Stimulated activated CD8-positive, alpha-beta memory T cell treated with anti-CD3 and anti-CD28 coated beads, Interleukin-12 subunit alpha, Interleukin-12 subunit beta, amount 100 ng/mL, for 24 hours (primary cell): ENCODE measurements around the gene TSKS.

Experiments used
- DNase-seq: peaks from one replicate; pipeline ENCODE4 v3.0.0-alpha.2; 2020; ENCODE audit errors: extremely low read depth

Gene TSKS, protein sequence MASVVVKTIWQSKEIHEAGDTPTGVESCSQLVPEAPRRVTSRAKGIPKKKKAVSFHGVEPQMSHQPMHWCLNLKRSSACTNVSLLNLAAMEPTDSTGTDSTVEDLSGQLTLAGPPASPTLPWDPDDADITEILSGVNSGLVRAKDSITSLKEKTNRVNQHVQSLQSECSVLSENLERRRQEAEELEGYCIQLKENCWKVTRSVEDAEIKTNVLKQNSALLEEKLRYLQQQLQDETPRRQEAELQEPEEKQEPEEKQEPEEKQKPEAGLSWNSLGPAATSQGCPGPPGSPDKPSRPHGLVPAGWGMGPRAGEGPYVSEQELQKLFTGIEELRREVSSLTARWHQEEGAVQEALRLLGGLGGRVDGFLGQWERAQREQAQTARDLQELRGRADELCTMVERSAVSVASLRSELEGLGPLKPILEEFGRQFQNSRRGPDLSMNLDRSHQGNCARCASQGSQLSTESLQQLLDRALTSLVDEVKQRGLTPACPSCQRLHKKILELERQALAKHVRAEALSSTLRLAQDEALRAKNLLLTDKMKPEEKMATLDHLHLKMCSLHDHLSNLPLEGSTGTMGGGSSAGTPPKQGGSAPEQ

GRCh38 chr19:49763230-49763629, at the start of gene TSKS:
Gene TSKS (minus strand): TSS chr19:49763306. CDS start chr19:49763247, 59 bp downstream.
- no peak for DNase-seq

DNA sequence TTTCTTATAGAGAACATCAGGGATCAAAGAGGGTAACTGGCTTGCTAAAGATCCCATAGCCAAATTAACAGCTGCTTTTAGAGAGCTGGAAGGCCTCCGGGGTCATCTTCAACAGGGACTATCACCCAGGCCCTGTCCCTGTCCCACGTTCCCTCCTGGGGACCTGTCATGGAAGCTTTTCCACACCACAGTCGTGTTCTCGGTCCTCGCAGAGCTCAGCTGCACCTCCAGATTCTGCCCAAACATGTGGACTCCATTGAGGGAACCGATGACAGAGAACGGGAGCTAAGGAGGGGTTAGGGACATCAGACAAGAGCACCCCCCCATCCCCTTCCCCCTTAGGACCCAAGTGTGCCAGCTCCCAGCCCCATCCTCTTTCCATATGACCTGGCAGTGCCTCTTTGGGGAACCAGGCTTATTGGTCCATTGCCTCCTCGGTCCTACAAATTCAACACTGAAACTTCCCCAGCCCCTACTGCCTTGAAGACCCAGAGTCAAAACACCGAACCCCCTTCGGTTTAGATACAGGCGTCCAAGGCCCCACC, 49.4 kb upstream of the TSKS start:
- DNase-seq = no peak

GRCh38 chr19:49811328-49811727, 48.2 kb upstream of the TSKS start:
- DNase-seq = no peak

- DNase-seq = no peak
Observed at GRCh38 chr19:49809941-49810389, 46.9 kb upstream of the TSKS start.

GRCh38 chr19:49809160-49809940, 46.2 kb upstream of the TSKS start:
- DNase-seq = no peak

DNA sequence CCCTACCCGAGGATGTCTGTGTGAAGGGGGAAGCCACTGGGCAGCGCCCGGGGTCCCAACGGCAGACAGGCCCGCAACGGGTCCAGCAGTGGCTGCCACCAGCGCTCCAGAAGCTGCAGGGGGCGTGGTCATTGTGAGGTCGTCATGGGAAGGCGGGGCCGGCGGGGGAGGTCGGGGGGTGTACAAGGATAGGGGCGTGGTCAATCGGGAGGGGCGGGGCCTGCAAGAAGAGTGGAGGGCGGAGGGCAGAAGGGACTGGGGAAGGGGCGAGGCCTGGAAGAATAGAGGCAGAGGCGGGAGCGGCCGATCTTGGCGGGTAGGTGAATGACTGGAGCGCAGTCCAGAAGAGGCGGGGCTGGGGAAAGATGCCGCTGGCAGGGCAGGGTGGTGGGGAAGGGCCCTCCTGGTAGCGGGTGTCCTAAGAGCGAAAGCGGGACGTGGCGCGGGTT, 45.6 kb upstream of the TSKS start:
- peak; percentile 63 for DNase-seq

GRCh38 chr19:49807904-49808675, 45.0 kb upstream of the TSKS start:
- DNase-seq = no peak

DNA sequence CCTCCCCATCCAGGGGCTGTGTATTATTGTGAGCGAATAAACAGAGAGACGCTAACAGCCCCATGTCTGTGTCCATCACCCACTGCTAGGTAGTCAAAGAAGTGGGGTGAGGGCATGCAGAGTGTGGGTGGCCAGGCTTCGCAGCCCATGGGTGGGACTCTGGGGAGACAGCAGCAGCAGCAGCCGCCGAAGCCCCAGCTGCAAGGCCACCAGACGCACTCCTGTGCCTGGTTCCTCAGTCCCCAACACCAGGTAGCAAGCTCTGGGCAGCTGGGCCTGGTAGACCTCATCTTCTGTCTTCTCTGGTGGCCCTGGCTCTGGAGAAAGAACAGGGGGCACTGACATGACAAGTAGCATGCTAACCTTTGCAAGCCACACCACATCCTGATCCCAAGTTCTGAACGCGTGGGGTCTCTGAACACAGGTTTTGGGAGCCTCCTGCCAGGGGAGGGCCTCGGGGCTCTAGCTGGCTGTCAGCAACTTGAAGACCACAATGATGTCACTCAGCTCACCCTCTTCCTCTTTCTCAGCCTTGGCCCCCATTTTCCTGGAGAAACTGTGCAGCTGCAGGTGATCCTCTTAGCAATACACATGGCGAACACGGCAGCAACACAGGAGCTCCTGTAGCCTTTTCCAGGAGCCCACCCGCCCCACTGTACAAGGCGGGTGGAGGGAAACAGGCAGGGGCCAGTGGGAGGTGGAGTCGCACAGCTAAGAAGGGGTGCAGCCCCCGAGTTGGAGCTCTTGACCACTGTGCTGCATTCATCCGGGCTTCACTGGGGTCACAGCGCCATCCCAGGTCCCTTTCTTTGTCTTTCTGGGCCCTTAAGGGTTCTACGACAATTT, 44.2 kb upstream of the TSKS start:
- no peak for DNase-seq

DNA sequence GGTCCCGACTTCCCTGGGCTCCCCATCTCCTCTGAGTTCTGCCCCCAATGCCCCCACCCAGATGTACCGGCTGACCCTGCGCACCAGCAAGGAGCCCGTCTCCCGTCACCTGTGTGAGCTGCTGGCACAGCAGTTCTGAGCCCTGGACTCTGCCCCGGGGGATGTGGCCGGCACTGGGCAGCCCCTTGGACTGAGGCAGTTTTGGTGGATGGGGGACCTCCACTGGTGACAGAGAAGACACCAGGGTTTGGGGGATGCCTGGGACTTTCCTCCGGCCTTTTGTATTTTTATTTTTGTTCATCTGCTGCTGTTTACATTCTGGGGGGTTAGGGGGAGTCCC, 43.5 kb upstream of the TSKS start:
- no peak for DNase-seq

GRCh38 chr19:49805822-49806619, 42.9 kb upstream of the TSKS start:
- DNase-seq = no peak

DNA sequence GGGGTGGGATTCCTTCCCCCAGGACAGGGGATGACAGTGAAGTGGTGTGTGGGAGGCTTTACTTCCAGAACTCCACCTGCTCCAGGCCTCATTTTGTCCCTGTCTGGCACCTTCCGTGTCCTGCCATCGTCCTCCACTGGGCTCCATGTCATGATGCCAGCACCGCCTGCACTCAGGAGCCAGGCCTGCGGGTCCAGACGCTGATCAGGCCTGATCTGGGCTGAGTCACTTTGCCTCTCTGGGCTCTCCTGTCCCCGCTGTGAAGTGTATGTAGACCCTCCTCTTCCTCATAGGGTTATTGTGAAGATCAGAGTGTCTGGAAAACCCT, 40.4 kb upstream of the TSKS start:
- DNase-seq = no peak

GRCh38 chr19:49802836-49803528, 39.9 kb upstream of the TSKS start:
- no peak for DNase-seq

GRCh38 chr19:49801966-49802661, 39.0 kb upstream of the TSKS start:
- no peak for DNase-seq

DNA sequence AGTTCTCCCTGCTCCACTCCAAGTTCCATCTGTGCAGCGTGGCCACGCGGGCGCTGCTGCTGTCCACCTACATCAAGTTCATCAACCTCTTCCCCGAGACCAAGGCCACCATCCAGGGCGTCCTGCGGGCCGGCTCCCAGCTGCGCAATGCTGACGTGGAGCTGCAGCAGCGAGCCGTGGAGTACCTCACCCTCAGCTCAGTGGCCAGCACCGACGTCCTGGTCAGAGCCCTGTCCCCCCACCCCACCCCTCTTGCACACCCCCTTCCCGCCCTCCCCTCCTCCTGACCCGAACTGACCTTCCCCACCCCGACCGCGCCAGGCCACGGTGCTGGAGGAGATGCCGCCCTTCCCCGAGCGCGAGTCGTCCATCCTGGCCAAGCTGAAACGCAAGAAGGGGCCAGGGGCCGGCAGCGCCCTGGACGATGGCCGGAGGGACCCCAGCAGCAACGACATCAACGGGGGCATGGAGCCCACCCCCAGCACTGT, 38.3 kb upstream of the TSKS start:
- no peak for DNase-seq

GRCh38 chr19:49800771-49801170, 37.7 kb upstream of the TSKS start:
- DNase-seq = no peak

DNA sequence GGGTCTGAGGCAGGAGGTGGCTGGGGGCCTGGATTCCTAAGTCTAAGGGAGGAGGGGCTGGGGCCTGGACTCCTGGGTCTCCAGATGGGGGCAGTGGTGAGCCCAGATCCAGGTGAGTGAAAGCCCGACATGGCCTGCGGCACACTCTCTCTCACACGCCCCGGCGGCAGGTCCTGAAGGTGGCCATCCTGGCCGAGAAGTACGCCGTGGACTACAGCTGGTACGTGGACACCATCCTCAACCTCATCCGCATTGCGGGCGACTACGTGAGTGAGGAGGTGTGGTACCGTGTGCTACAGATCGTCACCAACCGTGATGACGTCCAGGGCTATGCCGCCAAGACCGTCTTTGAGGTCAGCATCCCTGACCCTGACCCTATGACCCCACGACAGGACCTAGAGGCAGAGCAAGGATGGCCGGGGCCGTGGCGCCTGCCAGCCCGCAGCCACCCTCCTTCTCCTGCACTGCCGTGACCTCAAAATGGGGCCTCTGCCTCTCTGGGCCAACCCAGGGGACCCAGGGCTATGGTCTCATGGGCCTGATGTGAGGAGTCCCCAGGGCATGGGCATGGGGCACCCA, 36.8 kb upstream of the TSKS start:
- DNase-seq = no peak

- no peak for DNase-seq
Observed at GRCh38 chr19:49799271-49799797, 36.2 kb upstream of the TSKS start.

GRCh38 chr19:49798574-49798973, 35.5 kb upstream of the TSKS start:
- DNase-seq = no peak
